ENCODE data around the gene DEPDC1.

The DEPDC1 gene

DNA sequence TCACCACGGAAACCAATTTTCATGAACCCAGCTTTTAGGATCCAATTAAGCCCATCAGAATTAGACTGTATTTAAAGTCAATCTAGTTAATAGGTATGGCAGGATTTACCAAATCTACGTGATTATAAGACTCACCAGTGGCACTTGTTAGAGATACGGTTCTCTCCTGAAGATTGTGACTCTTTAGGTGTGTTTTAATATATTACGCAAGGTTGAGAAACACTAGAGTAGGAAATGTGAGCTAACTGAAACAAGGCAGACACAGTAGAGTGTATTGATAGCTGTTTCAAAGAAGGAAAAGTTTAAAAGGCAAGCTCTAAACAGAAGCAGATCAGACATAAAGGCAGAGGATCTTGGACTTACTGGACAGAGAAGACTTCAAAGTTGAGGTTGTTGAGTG is 35.9 kb downstream of the DEPDC1 start:
- Histone ChIP-seq H3K9me2 (replicated peaks; ENCODE audit: insufficient read depth, low read length) (no peaks in the 10 kb centered on the region), H3K4me3 (ENCODE audit: insufficient read depth, low read length, poor library complexity, severe bottlenecking) (no peak overlapping the region), H3K36me3 (ENCODE audit: low read length) (no peaks in the 10 kb centered on the region), H3K9me3 (ENCODE audit: insufficient read depth, low read length) (no peaks in the 10 kb centered on the region), H3K27me3 (ENCODE audit: low read length) (no peaks in the 10 kb centered on the region), H3F3A (ENCODE audit: insufficient read depth) (no peaks in the 10 kb centered on the region), H2AFZ (ENCODE audit: low read depth, low read length, severe bottlenecking) (no peak overlapping the region), H3K4me2 (ENCODE audit: low read depth, low read length, poor library complexity, severe bottlenecking) (no peak overlapping the region), H3K79me2 (ENCODE audit: insufficient read depth, low read length) (no peaks in the 10 kb centered on the region), H3K9ac (ENCODE audit: low read length) (no peak overlapping the region), H4K20me1 (ENCODE audit: low read depth, low read length) (no peaks in the 10 kb centered on the region), H3K27ac (ENCODE audit: low read depth, low read length) (no peak overlapping the region)
- TF ChIP-seq, protein P1, sequence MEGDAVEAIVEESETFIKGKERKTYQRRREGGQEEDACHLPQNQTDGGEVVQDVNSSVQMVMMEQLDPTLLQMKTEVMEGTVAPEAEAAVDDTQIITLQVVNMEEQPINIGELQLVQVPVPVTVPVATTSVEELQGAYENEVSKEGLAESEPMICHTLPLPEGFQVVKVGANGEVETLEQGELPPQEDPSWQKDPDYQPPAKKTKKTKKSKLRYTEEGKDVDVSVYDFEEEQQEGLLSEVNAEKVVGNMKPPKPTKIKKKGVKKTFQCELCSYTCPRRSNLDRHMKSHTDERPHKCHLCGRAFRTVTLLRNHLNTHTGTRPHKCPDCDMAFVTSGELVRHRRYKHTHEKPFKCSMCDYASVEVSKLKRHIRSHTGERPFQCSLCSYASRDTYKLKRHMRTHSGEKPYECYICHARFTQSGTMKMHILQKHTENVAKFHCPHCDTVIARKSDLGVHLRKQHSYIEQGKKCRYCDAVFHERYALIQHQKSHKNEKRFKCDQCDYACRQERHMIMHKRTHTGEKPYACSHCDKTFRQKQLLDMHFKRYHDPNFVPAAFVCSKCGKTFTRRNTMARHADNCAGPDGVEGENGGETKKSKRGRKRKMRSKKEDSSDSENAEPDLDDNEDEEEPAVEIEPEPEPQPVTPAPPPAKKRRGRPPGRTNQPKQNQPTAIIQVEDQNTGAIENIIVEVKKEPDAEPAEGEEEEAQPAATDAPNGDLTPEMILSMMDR (IDR thresholded peaks at IDR 0.05; ENCODE audit: insufficient read depth, low read length, poor library complexity, severe bottlenecking), result no peak
- no peak for TF ChIP-seq EZH2phosphoT487 (conservative IDR thresholded peaks at IDR 0.05; ENCODE audit: low read length)

DNA sequence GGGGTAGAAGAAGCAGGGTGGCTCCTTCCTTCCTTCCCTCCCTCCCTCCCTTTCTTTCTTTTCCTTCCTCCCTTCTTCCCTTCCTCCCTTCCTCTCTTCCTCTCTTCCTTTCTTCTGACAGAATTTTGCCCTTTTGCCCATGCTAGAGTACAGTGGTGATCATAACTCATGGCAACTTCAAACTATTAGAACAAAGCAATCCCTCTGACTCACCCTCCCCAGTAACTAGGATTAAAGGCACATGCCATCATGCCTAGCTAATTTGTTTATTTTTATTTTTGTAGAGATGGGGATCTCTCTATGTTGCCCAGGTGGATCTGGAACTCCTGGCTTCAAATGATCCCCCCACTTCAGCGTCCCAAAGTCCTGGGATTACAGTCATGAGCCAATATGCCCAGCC is 37.1 kb downstream of the DEPDC1 start:
- Histone ChIP-seq H3F3A (ENCODE audit: insufficient read depth) (no peaks in the 10 kb centered on the region), H3K9ac (ENCODE audit: low read length) (no peak overlapping the region), H3K4me3 (ENCODE audit: insufficient read depth, low read length, poor library complexity, severe bottlenecking) (no peak overlapping the region), H3K27me3 (ENCODE audit: low read length) (no peaks in the 10 kb centered on the region), H3K9me2 (replicated peaks; ENCODE audit: insufficient read depth, low read length) (no peaks in the 10 kb centered on the region), H4K20me1 (ENCODE audit: low read depth, low read length) (no peaks in the 10 kb centered on the region), H3K79me2 (ENCODE audit: insufficient read depth, low read length) (no peaks in the 10 kb centered on the region), H2AFZ (ENCODE audit: low read depth, low read length, severe bottlenecking) (no peak overlapping the region), H3K27ac (ENCODE audit: low read depth, low read length) (no peak overlapping the region), H3K9me3 (ENCODE audit: insufficient read depth, low read length) (no peaks in the 10 kb centered on the region), H3K36me3 (ENCODE audit: low read length) (no peaks in the 10 kb centered on the region), H3K4me2 (ENCODE audit: low read depth, low read length, poor library complexity, severe bottlenecking) (no peak overlapping the region)
- TF ChIP-seq EZH2phosphoT487 (conservative IDR thresholded peaks at IDR 0.05; ENCODE audit: low read length), result no peak
- TF ChIP-seq, protein P1 (IDR thresholded peaks at IDR 0.05; ENCODE audit: insufficient read depth, low read length, poor library complexity, severe bottlenecking), result no peak

DNA sequence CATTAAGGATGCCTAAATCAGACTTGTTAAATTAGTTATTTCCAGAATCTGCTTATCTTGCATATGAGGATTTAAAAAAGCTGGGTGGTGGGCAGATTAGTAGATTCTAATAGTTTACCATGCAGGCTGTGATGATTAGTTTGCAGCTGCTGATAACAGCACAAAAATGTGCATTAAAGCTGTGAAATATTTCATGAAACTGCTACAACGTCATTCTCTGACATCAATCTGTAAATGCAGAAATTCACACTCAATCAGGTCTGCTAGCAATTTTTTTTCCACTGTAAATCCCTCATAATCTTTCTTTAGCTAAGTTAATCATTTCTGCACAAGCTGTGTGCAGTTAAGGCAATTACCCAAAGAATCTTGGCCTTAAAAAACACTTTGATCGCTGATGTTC is 37.8 kb downstream of the DEPDC1 start:
- Histone ChIP-seq H3K27ac (ENCODE audit: low read depth, low read length) (no peak overlapping the region), H3K4me3 (ENCODE audit: insufficient read depth, low read length, poor library complexity, severe bottlenecking) (no peak overlapping the region), H4K20me1 (ENCODE audit: low read depth, low read length) (no peaks in the 10 kb centered on the region), H3K9ac (ENCODE audit: low read length) (no peak overlapping the region), H3K79me2 (ENCODE audit: insufficient read depth, low read length) (no peaks in the 10 kb centered on the region), H3K36me3 (ENCODE audit: low read length) (no peaks in the 10 kb centered on the region), H3K27me3 (ENCODE audit: low read length) (no peaks in the 10 kb centered on the region), H2AFZ (ENCODE audit: low read depth, low read length, severe bottlenecking) (no peak overlapping the region), H3F3A (ENCODE audit: insufficient read depth) (no peaks in the 10 kb centered on the region), H3K9me2 (replicated peaks; ENCODE audit: insufficient read depth, low read length) (no peaks in the 10 kb centered on the region), H3K9me3 (ENCODE audit: insufficient read depth, low read length) (no peaks in the 10 kb centered on the region), H3K4me2 (ENCODE audit: low read depth, low read length, poor library complexity, severe bottlenecking) (no peak overlapping the region)
- TF ChIP-seq, protein P1 (IDR thresholded peaks at IDR 0.05; ENCODE audit: insufficient read depth, low read length, poor library complexity, severe bottlenecking), result no peak
- no peak for TF ChIP-seq EZH2phosphoT487 (conservative IDR thresholded peaks at IDR 0.05; ENCODE audit: low read length)
